ENCODE data around the gene HIP1.
"Not testable (repeated sequence)": the region's sequence is repeated elsewhere in the genome, so short reads cannot be mapped to it uniquely, and the experiment has no call there.

Gene HIP1

GRCh38 chr7:75699993-75700392 lies 38.7 kb downstream of the HIP1 start:
- ChIA-PET POLR2A (no interaction called here), CTCF (no interaction called here)

GRCh38 chr7:75698358-75698757 lies 40.4 kb downstream of the HIP1 start:
- DNase-seq (ENCODE audit: low read depth, low spot score) = no peak
- no peak for TF ChIP-seq CTCF (IDR thresholded peaks at IDR 0.05; ENCODE audit: insufficient read depth, low read length, missing control alignments)
- ChIA-PET POLR2A (no interaction called here), CTCF (no interaction called here)
- no peak overlapping the region for H3K4me3 ChIP-seq (ENCODE audit: low read depth, low read length)

More at GRCh38 chr7:75699993-75700392, 38.7 kb downstream of the HIP1 start:
- TF ChIP-seq CTCF (IDR thresholded peaks at IDR 0.05; ENCODE audit: insufficient read depth, low read length, missing control alignments) = no peak
- no peak for DNase-seq (ENCODE audit: low read depth, low spot score)
- no peak overlapping the region for H3K4me3 ChIP-seq (ENCODE audit: low read depth, low read length)

- TF ChIP-seq CTCF (IDR thresholded peaks at IDR 0.05; ENCODE audit: insufficient read depth, low read length, missing control alignments) = no peak
- no peak overlapping the region for H3K4me3 ChIP-seq (ENCODE audit: low read depth, low read length)
- POLR2A ChIA-PET = no interaction called here
- CTCF ChIA-PET = no interaction called here
- no peak for DNase-seq (ENCODE audit: low read depth, low spot score)
These were observed 42.3 kb downstream of the HIP1 start for GRCh38 chr7:75696263-75697037.

- no peak for TF ChIP-seq CTCF (IDR thresholded peaks at IDR 0.05; ENCODE audit: insufficient read depth, low read length, missing control alignments)
- ChIA-PET CTCF (no interaction called here), POLR2A (no interaction called here)
- H3K4me3 ChIP-seq (ENCODE audit: low read depth, low read length) = no peak overlapping the region
- DNase-seq (ENCODE audit: low read depth, low spot score) = no peak
These were observed 43.9 kb downstream of the HIP1 start for GRCh38 chr7:75694638-75695399.

- DNase-seq (ENCODE audit: low read depth, low spot score); H3K4me3 ChIP-seq (ENCODE audit: low read depth, low read length); CTCF ChIA-PET; POLR2A ChIA-PET: not testable (repeated sequence)
These were observed 45.1 kb downstream of the HIP1 start for GRCh38 chr7:75693668-75694067.

GRCh38 chr7:75691793-75692543 lies 46.8 kb downstream of the HIP1 start:
- H3K4me3 ChIP-seq (ENCODE audit: low read depth, low read length) = no peak overlapping the region
- no peak for TF ChIP-seq CTCF (IDR thresholded peaks at IDR 0.05; ENCODE audit: insufficient read depth, low read length, missing control alignments)
- ChIA-PET CTCF (interaction anchor here (1.0 kb wide), 1 partner anchor 20 kb away, joined by 3 read pairs; no protein-coding TSS in a partner anchor), POLR2A (no interaction called here)
- no peak for DNase-seq (ENCODE audit: low read depth, low spot score)

Measured in AG04449 (cell line).